ENCODE measurements around the gene EGLN3. TPM values are rescaled to one million over a fixed set of nuclear protein-coding genes. Genes with fewer than 3 reads are reported as not detected.

The EGLN3 gene
- total RNA-seq, result 22.5 TPM
- polyA plus RNA-seq (ENCODE audit: insufficient read depth, low read depth, low replicate concordance), result 19.6 TPM
- long read RNA-seq, donor 1, partial matches to known transcripts, result 0 of 5 reads
- long read RNA-seq, donor 1, other reads (novel, unspliced or antisense), result 0 of 5 reads
- long read RNA-seq, donor 2, transcript EGLN3-201 (5 exons, 2,709 nt), result major isoform, 6 of 9 reads
- long read RNA-seq, donor 2, partial matches to known transcripts, result 0 of 9 reads
- long read RNA-seq, donor 2, other reads (novel, unspliced or antisense), result 0 of 9 reads
- long read RNA-seq, donor 3, transcript EGLN3-201 (5 exons, 2,709 nt), result major isoform, 8 of 9 reads
- long read RNA-seq, donor 3, partial matches to known transcripts, result 0 of 9 reads
- long read RNA-seq, donor 3, other reads (novel, unspliced or antisense), result 0 of 9 reads
- long read RNA-seq, donor 4, partial matches to known transcripts, result 0 of 3 reads
- long read RNA-seq, donor 4, other reads (novel, unspliced or antisense), result 0 of 3 reads
- long read RNA-seq, donor 5, result 0 reads
- long read RNA-seq, donor 6, result 0 reads
- long read RNA-seq, donor 7, transcript EGLN3-201 (5 exons, 2,709 nt), result major isoform, 19 of 24 reads
- long read RNA-seq, donor 7, partial matches to known transcripts, result 2 of 24 reads
- long read RNA-seq, donor 7, other reads (novel, unspliced or antisense), result 3 of 24 reads
- long read RNA-seq, donor 8, transcript EGLN3-201 (5 exons, 2,709 nt), result major isoform, 5 of 10 reads
- long read RNA-seq, donor 8, transcript EGLN3-205 (1 exons, 2,849 nt), result major isoform, 5 of 10 reads
- long read RNA-seq, donor 8, partial matches to known transcripts, result 0 of 10 reads
- long read RNA-seq, donor 8, other reads (novel, unspliced or antisense), result 0 of 10 reads
- long read RNA-seq, donor 9, partial matches to known transcripts, result 0 of 2 reads
- long read RNA-seq, donor 9, other reads (novel, unspliced or antisense), result 0 of 2 reads
- long read RNA-seq, donor 10, transcript EGLN3-201 (5 exons, 2,709 nt), result major isoform, 5 of 7 reads
- long read RNA-seq, donor 10, partial matches to known transcripts, result 0 of 7 reads
- long read RNA-seq, donor 10, other reads (novel, unspliced or antisense), result 0 of 7 reads

GRCh38 chr14:33950320-33951182, at the start of gene EGLN3:
EGLN3 (minus strand) TSS chr14:33951074; CDS start chr14:33950752, 322 bp downstream.
- Histone ChIP-seq H3K27me3 (ENCODE audit: control insufficient read depth, insufficient read depth, low read length) (peaks cover 6% of the 10 kb centered on the region), H3K4me3 (ENCODE audit: low read length in 3 of 3) (peak within 1 kb of the TSS; percentile 65 to 76 (median 72)), H3K36me3 (ENCODE audit: control insufficient read depth in 2 of 3, insufficient read depth in 3 of 3, low read length in 3 of 3) (no peaks in the 10 kb centered on the region), H3K9me3 (ENCODE audit: control insufficient read depth in 2 of 3, insufficient read depth in 1 of 3, low read length in 3 of 3) (no peaks in the 10 kb centered on the region), H3K4me1 (ENCODE audit: control insufficient read depth in 2 of 3, insufficient read depth in 2 of 3, low read depth in 1 of 3, low read length in 3 of 3) (peaks cover 0 to 8% (median 4%) of the 10 kb centered on the region in 3 donors), H3K27ac (ENCODE audit: low read depth in 2 of 2, low read length in 2 of 2) (peak within 1 kb of the TSS; percentile 5 to 33), H3K9ac (ENCODE audit: low read length in 3 of 3) (peak within 1 kb of the TSS; percentile 29 to 50 (median 44))
- intact Hi-C loops (cut with DNase I), result no loop called here
- no peak for FAIRE-seq
- TF ChIP-seq CTCF (IDR thresholded peaks at IDR 0.05; ENCODE audit: borderline replicate concordance, extremely low read depth, insufficient read depth), result no peak
- DNase-seq, result peak; percentile 94 to 95 (median 94)

GRCh38 chr14:34000396-34000795, 49.5 kb upstream of the EGLN3 start:
- no peak overlapping the region for H3K4me3 ChIP-seq (ENCODE audit: low read length in 3 of 3)
- DNase-seq (no peak), FAIRE-seq (no peak)
- H3K9me3 ChIP-seq (ENCODE audit: control insufficient read depth in 2 of 3, insufficient read depth in 1 of 3, low read length in 3 of 3), result no peaks in the 10 kb centered on the region
- no peaks in the 10 kb centered on the region for H3K36me3 ChIP-seq (ENCODE audit: control insufficient read depth in 2 of 3, insufficient read depth in 3 of 3, low read length in 3 of 3)
- intact Hi-C loops (cut with DNase I), result no loop called here
- H3K27me3 ChIP-seq (ENCODE audit: control insufficient read depth, insufficient read depth, low read length), result no peaks in the 10 kb centered on the region
- no peak for TF ChIP-seq CTCF (IDR thresholded peaks at IDR 0.05; ENCODE audit: borderline replicate concordance, extremely low read depth, insufficient read depth)
- no peak overlapping the region for H3K27ac ChIP-seq (ENCODE audit: low read depth in 2 of 2, low read length in 2 of 2)
- no peak overlapping the region for H3K9ac ChIP-seq (ENCODE audit: low read length in 3 of 3)
- no peaks in the 10 kb centered on the region for H3K4me1 ChIP-seq (ENCODE audit: control insufficient read depth in 2 of 3, insufficient read depth in 2 of 3, low read depth in 1 of 3, low read length in 3 of 3)

- H3K9me3 ChIP-seq (ENCODE audit: control insufficient read depth in 2 of 3, insufficient read depth in 1 of 3, low read length in 3 of 3), result no peaks in the 10 kb centered on the region
- DNase-seq (no peak), FAIRE-seq (no peak)
- H3K36me3 ChIP-seq (ENCODE audit: control insufficient read depth in 2 of 3, insufficient read depth in 3 of 3, low read length in 3 of 3), result no peaks in the 10 kb centered on the region
- no peak overlapping the region for H3K4me3 ChIP-seq (ENCODE audit: low read length in 3 of 3)
- TF ChIP-seq CTCF (IDR thresholded peaks at IDR 0.05; ENCODE audit: borderline replicate concordance, extremely low read depth, insufficient read depth), result no peak
- no peaks in the 10 kb centered on the region for H3K4me1 ChIP-seq (ENCODE audit: control insufficient read depth in 2 of 3, insufficient read depth in 2 of 3, low read depth in 1 of 3, low read length in 3 of 3)
- no peak overlapping the region for H3K9ac ChIP-seq (ENCODE audit: low read length in 3 of 3)
- intact Hi-C loops (cut with DNase I), result no loop called here
- no peaks in the 10 kb centered on the region for H3K27me3 ChIP-seq (ENCODE audit: control insufficient read depth, insufficient read depth, low read length)
- H3K27ac ChIP-seq (ENCODE audit: low read depth in 2 of 2, low read length in 2 of 2), result no peak overlapping the region
These were observed 49.0 kb upstream of the EGLN3 start for GRCh38 chr14:33999771-34000291.
